GM23338 (cell line): Measurements from ENCODE around the gene TMEM242.

Experiments
- CREB1 ChIP-seq: fragments of 250-450 bp; sonication (Bioruptor Pico); IDR thresholded peaks from 2 replicates; pipeline ENCODE4 v1.5.0; 2020; ENCODE audit warnings: low read depth, mild to moderate bottlenecking, moderate library complexity
- CTCF ChIP-seq, 2 experiments: fragments of 200-600 bp in 1 of 2; sonication (generic) in 1 of 2; conservative IDR thresholded peaks; 2 replicates each; pipeline versions ENCODE4 v1.5.1 to v1.6.1; 2016 to 2017; ENCODE audit warnings: antibody characterized with exemption in 2 of 2, low read depth in 2 of 2, mild to moderate bottlenecking in 2 of 2, moderate library complexity in 1 of 2
- ETS1 ChIP-seq: IDR thresholded peaks from 2 replicates; pipeline ENCODE4 v1.6.1; 2016; ENCODE audit warnings: antibody characterized with exemption
- EZH2 ChIP-seq: fragments of 200-600 bp; sonication (generic); IDR thresholded peaks from one replicate; pipeline ENCODE4 v1.8.0; 2017; ENCODE audit warnings: antibody characterized with exemption, mild to moderate bottlenecking, low read depth; ENCODE audit not compliant: unreplicated experiment
- EZH2phosphoT487 ChIP-seq: fragments of 200-600 bp; sonication (generic); IDR thresholded peaks from one replicate; pipeline ENCODE4 v1.8.1; 2018; ENCODE audit warnings: antibody characterized with exemption; ENCODE audit not compliant: unreplicated experiment
- JUNB ChIP-seq: IDR thresholded peaks from one replicate; pipeline ENCODE4 v1.6.1; 2016; ENCODE audit warnings: antibody characterized with exemption; ENCODE audit not compliant: unreplicated experiment
- POLR2AphosphoS5 ChIP-seq: IDR thresholded peaks from 2 replicates; pipeline ENCODE4 v1.6.1; 2016; ENCODE audit warnings: antibody characterized with exemption, low read depth
- REST ChIP-seq: IDR thresholded peaks from one replicate; pipeline ENCODE4 v1.6.1; 2018; ENCODE audit warnings: antibody characterized with exemption; ENCODE audit not compliant: unreplicated experiment
- STAT1 ChIP-seq: IDR thresholded peaks from one replicate; pipeline ENCODE4 v1.6.1; 2016; ENCODE audit warnings: antibody characterized with exemption; ENCODE audit not compliant: unreplicated experiment
- ZNF114 ChIP-seq: fragments of 250-450 bp; sonication (Bioruptor Pico); IDR thresholded peaks from 2 replicates; pipeline ENCODE4 v1.5.0; 2020; ENCODE audit warnings: mild to moderate bottlenecking, moderate library complexity
- ZNF331 ChIP-seq: fragments of 250-450 bp; sonication (Bioruptor Pico); IDR thresholded peaks from 2 replicates; pipeline ENCODE4 v1.5.0; 2020; ENCODE audit warnings: low read depth, mild to moderate bottlenecking, moderate library complexity

- TF ChIP-seq CTCF (conservative IDR thresholded peaks at IDR 0.05; ENCODE audit: low read depth in 2 of 2) (no peak), POLR2AphosphoS5 (no peak), ETS1 (no peak), EZH2 (no peak), EZH2phosphoT487 (no peak), REST (no peak), ZNF331 (no peak), CREB1 (no peak), STAT1 (no peak), JUNB (no peak), ZNF114 (CRISPR knock-in tag) (no peak)
Measured at GRCh38 chr6:157366648-157367047, 43.3 kb upstream of the TMEM242 start.
